Omental fat pad (tissue), 4 donors: ENCODE data around the gene CDC25A. TPM values are rescaled to one million over a fixed set of nuclear protein-coding genes. Genes with fewer than 3 reads are reported as not detected.

ENCODE experiments used
- ATAC-seq: fragments of 150-250 bp; one replicate; pipeline ENCODE4 v1.9.1; 2016; ENCODE audit warnings: mild to moderate bottlenecking, moderate library complexity; ENCODE audit not compliant: low FRiP score
- DNase-seq: peaks from one replicate; pipeline ENCODE4 v3.0.0-alpha.2; 2019; ENCODE audit warnings: low spot score
- CTCF ChIP-seq, 3 donors: fragments of 450-650 bp; IDR thresholded peaks; one replicate each; pipeline ENCODE4 v1.5.1; 2016 to 2017; ENCODE audit warnings: antibody characterized with exemption in 3 of 3, mild to moderate bottlenecking in 3 of 3, moderate library complexity in 2 of 3
- total RNA-seq, 4 donors: library from RNA; depleted of rRNA; stranded (reverse); fragments of >200 nt; gene quantifications; one replicate each; pipeline ENCODE4 v1.1.0, GENCODE V29; 2016

The CDC25A gene
- 1 to 10 TPM in 2 of 4 donors, under 1 TPM in 2; 0.19 to 2.9 (median 1.5) TPM for total RNA-seq

GRCh38 chr3:48188266-48189201 is at the start of gene CDC25A:
Gene CDC25A (minus strand): TSS chr3:48188417. CDS start chr3:48187947, 470 bp downstream.
- TF ChIP-seq CTCF (IDR thresholded peaks at IDR 0.05), result no peak
- ATAC-seq, result peak; percentile 99

GRCh38 chr3:48236531-48236930 is 48.3 kb upstream of the CDC25A start:
- ATAC-seq, result no peak
- no peak for TF ChIP-seq CTCF (IDR thresholded peaks at IDR 0.05)

More at GRCh38 chr3:48188266-48189201, at the start of gene CDC25A:
- DNase-seq, result peak; percentile 90

GRCh38 chr3:48233542-48233941 is 45.3 kb upstream of the CDC25A start:
- no peak for TF ChIP-seq CTCF (IDR thresholded peaks at IDR 0.05)
- DNase-seq (no peak), ATAC-seq (no peak)

More at GRCh38 chr3:48236531-48236930, 48.3 kb upstream of the CDC25A start:
- no peak for DNase-seq

- TF ChIP-seq CTCF (IDR thresholded peaks at IDR 0.05), result no peak
- DNase-seq (peak; percentile 49), ATAC-seq (peak; percentile 75)
These were observed 44.5 kb upstream of the CDC25A start for GRCh38 chr3:48232734-48233133.

- no peak for DNase-seq
- no peak for ATAC-seq
- no peak for TF ChIP-seq CTCF (IDR thresholded peaks at IDR 0.05)
These were observed 44.0 kb upstream of the CDC25A start for GRCh38 chr3:48232232-48232631.

GRCh38 chr3:48226939-48227338 is 38.7 kb upstream of the CDC25A start:
- no peak for TF ChIP-seq CTCF (IDR thresholded peaks at IDR 0.05)
- ATAC-seq (no peak), DNase-seq (no peak)

GRCh38 chr3:48225587-48225986 is 37.4 kb upstream of the CDC25A start:
- TF ChIP-seq CTCF (IDR thresholded peaks at IDR 0.05), result no peak
- ATAC-seq (no peak), DNase-seq (no peak)
